ENCODE data around the gene ASRGL1. TPM values are rescaled to one million over a fixed set of nuclear protein-coding genes. Genes with fewer than 3 reads are reported as not detected.

The ASRGL1 gene
- total and polyA plus RNA-seq, 2 of the 13 experiments (the other 11 are each of a cell fraction or from before 2014, with no cell fraction given) = 50.8 to 97.5 TPM

- TF ChIP-seq ZBTB4 (CRISPR knock-in tag; IDR thresholded peaks at IDR 0.05; ENCODE audit: borderline replicate concordance) = no peak
- TF ChIP-seq SRSF4 (IDR thresholded peaks at IDR 0.05; ENCODE audit: low read depth, low read length, poor library complexity, severe bottlenecking) = no peak
- no peak for TF ChIP-seq ZNF646 (CRISPR knock-in tag; IDR thresholded peaks at IDR 0.05)
- TF ChIP-seq ZNF24 (IDR thresholded peaks at IDR 0.05) = no peak
- TF ChIP-seq XBP1 (CRISPR knock-in tag; IDR thresholded peaks at IDR 0.05) = no peak
- no peak for TF ChIP-seq PBX3 (CRISPR knock-in tag; IDR thresholded peaks at IDR 0.05; ENCODE audit: borderline replicate concordance)
- TF ChIP-seq NCOR1 (IDR thresholded peaks at IDR 0.05; ENCODE audit: borderline replicate concordance, low read length) = peak; percentile 67; the same call in 1 of the 2 replicates
- TF ChIP-seq MLLT10 (CRISPR knock-in tag; IDR thresholded peaks at IDR 0.05) = no peak
- TF ChIP-seq ARID2 (CRISPR knock-in tag; IDR thresholded peaks at IDR 0.05; ENCODE audit: borderline replicate concordance) = no peak
- TF ChIP-seq ZNF280D (CRISPR knock-in tag; IDR thresholded peaks at IDR 0.05) = 0 out of 2 replicates have a peak, but pooled peaks have one; percentile 60
Observed at GRCh38 chr11:62432695-62433094, 95.4 kb downstream of the ASRGL1 start (continued).

Data from HepG2 (cell line).